ENCODE measurements around the gene TLE6.
"Not testable (repeated sequence)": the region's sequence is repeated elsewhere in the genome, so short reads cannot be mapped to it uniquely, and the experiment has no call there.

TLE6 gene

GRCh38 chr19:3029065-3029923 lies 51.9 kb downstream of the TLE6 start, which contains the start of gene TLE2:
TSS of gene TLE2 (minus strand) at chr19:3029280. CDS start at chr19:3028904, 376 bp downstream.
- DNase-seq (ENCODE audit: low read depth in 2 of 2): no peak

GRCh38 chr19:3031607-3031867 lies 54.2 kb downstream of the TLE6 start:
- DNase-seq (ENCODE audit: low read depth in 2 of 2): no peak

GRCh38 chr19:3033595-3034405 lies 56.4 kb downstream of the TLE6 start:
- no peak for DNase-seq (ENCODE audit: low read depth in 2 of 2)

GRCh38 chr19:3034406-3034655 lies 57.0 kb downstream of the TLE6 start:
- no peak for DNase-seq (ENCODE audit: low read depth in 2 of 2)

- DNase-seq (ENCODE audit: low read depth in 2 of 2): no peak
These were observed 57.5 kb downstream of the TLE6 start for GRCh38 chr19:3034656-3035541.

- peak; percentile 80 to 89 for DNase-seq (ENCODE audit: low read depth in 2 of 2)
These were observed 58.3 kb downstream of the TLE6 start for GRCh38 chr19:3035542-3036118.

GRCh38 chr19:3036119-3036976 lies 59.0 kb downstream of the TLE6 start:
- DNase-seq (ENCODE audit: low read depth in 2 of 2): peak; percentile 58 to 62

- not testable (repeated sequence) for DNase-seq (ENCODE audit: low read depth in 2 of 2)
These were observed 59.7 kb downstream of the TLE6 start for GRCh38 chr19:3036977-3037544.

- DNase-seq (ENCODE audit: low read depth in 2 of 2): no peak
These were observed 60.9 kb downstream of the TLE6 start for GRCh38 chr19:3038214-3038613.

GRCh38 chr19:3039125-3039524 lies 61.8 kb downstream of the TLE6 start:
- no peak for DNase-seq (ENCODE audit: low read depth in 2 of 2)

GRCh38 chr19:3039641-3040077 lies 62.3 kb downstream of the TLE6 start:
- DNase-seq (ENCODE audit: low read depth in 2 of 2): no peak

- DNase-seq (ENCODE audit: low read depth in 2 of 2): no peak
These were observed 64.0 kb downstream of the TLE6 start for GRCh38 chr19:3041327-3041726.

GRCh38 chr19:3041761-3042620 lies 64.6 kb downstream of the TLE6 start:
- no peak for DNase-seq (ENCODE audit: low read depth in 2 of 2)

GRCh38 chr19:3042621-3043267 lies 65.4 kb downstream of the TLE6 start:
- DNase-seq (ENCODE audit: low read depth in 2 of 2): no peak
